ENCODE measurements around the gene SPOCK3. TPM values are rescaled to one million over a fixed set of nuclear protein-coding genes. Genes with fewer than 3 reads are reported as not detected.

The SPOCK3 gene
- total and polyA plus RNA-seq, 4 donors = 0.08 to 0.42 (median 0.24) TPM

DNA sequence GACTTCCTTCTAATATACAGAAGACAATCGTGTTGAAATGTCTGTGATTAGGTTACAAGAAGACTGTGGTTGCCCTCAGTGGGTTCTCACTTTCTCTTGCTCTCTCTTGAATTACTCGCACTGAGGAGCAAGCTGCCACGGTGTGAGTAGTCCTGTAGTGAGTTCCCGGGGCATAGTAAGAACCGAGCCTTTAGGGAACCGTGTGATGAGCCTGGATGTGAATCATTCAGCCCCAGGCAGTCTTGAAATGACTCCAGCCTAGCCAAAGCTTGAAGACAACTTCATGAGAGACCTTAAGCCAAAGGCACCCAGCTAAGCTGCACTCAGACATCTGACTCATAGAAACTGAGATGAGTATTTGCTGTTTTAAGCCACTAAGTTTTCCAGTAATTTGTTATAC lies 292.7 kb downstream of the SPOCK3 start:
- no peaks in the 10 kb centered on the region for H3K27me3 ChIP-seq (ENCODE audit: control insufficient read depth in 4 of 4, insufficient read depth in 4 of 4, low read length in 3 of 4)
- no peaks in the 10 kb centered on the region for H3K9me3 ChIP-seq (ENCODE audit: control insufficient read depth in 4 of 4, low read length in 3 of 4)
- no peak overlapping the region for H3K27ac ChIP-seq (ENCODE audit: low read depth in 1 of 2, low read length in 2 of 2)
- DNase-seq (ENCODE audit: low spot score) = no peak
- no peak overlapping the region for H3K4me3 ChIP-seq (ENCODE audit: low read depth in 1 of 3, low read length in 3 of 3)
- no peaks in the 10 kb centered on the region for H3K36me3 ChIP-seq (ENCODE audit: control insufficient read depth in 4 of 4, insufficient read depth in 3 of 4, low read depth in 1 of 4, low read length in 3 of 4)
- 65% methylated on average over 6 of the region's 6 CpGs for WGBS
- no peak overlapping the region for H3K9ac ChIP-seq (ENCODE audit: low read depth in 1 of 2, low read length in 2 of 2)
- H3K4me1 ChIP-seq (ENCODE audit: control insufficient read depth in 4 of 4, insufficient read depth in 4 of 4, low read length in 3 of 4) = no peaks in the 10 kb centered on the region
- TF ChIP-seq, protein P1, sequence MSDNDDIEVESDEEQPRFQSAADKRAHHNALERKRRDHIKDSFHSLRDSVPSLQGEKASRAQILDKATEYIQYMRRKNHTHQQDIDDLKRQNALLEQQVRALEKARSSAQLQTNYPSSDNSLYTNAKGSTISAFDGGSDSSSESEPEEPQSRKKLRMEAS (IDR thresholded peaks at IDR 0.05) = no peak
- TF ChIP-seq GABPA (IDR thresholded peaks at IDR 0.05 in 1 of 2, conservative IDR thresholded peaks at IDR 0.05 in 1 of 2) = no peak
- no peak for TF ChIP-seq YY1 (IDR thresholded peaks at IDR 0.05)
- no peak for TF ChIP-seq REST (IDR thresholded peaks at IDR 0.05)
- TF ChIP-seq, protein P2, sequence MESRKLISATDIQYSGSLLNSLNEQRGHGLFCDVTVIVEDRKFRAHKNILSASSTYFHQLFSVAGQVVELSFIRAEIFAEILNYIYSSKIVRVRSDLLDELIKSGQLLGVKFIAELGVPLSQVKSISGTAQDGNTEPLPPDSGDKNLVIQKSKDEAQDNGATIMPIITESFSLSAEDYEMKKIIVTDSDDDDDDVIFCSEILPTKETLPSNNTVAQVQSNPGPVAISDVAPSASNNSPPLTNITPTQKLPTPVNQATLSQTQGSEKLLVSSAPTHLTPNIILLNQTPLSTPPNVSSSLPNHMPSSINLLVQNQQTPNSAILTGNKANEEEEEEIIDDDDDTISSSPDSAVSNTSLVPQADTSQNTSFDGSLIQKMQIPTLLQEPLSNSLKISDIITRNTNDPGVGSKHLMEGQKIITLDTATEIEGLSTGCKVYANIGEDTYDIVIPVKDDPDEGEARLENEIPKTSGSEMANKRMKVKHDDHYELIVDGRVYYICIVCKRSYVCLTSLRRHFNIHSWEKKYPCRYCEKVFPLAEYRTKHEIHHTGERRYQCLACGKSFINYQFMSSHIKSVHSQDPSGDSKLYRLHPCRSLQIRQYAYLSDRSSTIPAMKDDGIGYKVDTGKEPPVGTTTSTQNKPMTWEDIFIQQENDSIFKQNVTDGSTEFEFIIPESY (IDR thresholded peaks at IDR 0.05) = no peak
- no peak for TF ChIP-seq HNF4A (conservative IDR thresholded peaks at IDR 0.05)
- TF ChIP-seq FOXA2 (IDR thresholded peaks at IDR 0.05) = no peak
- TF ChIP-seq JUND (IDR thresholded peaks at IDR 0.05) = no peak
- TF ChIP-seq, protein P3, sequence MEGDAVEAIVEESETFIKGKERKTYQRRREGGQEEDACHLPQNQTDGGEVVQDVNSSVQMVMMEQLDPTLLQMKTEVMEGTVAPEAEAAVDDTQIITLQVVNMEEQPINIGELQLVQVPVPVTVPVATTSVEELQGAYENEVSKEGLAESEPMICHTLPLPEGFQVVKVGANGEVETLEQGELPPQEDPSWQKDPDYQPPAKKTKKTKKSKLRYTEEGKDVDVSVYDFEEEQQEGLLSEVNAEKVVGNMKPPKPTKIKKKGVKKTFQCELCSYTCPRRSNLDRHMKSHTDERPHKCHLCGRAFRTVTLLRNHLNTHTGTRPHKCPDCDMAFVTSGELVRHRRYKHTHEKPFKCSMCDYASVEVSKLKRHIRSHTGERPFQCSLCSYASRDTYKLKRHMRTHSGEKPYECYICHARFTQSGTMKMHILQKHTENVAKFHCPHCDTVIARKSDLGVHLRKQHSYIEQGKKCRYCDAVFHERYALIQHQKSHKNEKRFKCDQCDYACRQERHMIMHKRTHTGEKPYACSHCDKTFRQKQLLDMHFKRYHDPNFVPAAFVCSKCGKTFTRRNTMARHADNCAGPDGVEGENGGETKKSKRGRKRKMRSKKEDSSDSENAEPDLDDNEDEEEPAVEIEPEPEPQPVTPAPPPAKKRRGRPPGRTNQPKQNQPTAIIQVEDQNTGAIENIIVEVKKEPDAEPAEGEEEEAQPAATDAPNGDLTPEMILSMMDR (IDR thresholded peaks at IDR 0.05; ENCODE audit: low read depth, low read length, missing input control) = no peak

DNA sequence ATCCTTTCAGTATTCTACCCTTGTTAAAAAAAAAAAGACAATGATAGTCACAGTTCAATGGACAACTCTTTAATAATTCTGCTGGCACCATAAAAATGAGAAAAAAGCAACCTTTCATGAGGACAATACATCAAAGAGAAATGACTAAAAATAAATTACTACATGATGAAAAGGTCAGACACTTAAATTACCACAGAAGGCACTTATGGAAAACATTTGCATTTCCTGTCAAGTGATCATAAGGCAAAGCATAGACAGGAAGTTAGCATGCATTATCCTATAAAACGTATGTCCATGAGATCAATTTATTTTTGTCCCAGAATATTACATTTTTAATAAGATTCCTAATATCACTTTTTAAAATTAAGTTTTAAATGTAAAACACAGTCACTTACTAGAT lies 303.8 kb downstream of the SPOCK3 start:
- Histone ChIP-seq H3K4me1 (ENCODE audit: control insufficient read depth in 4 of 4, insufficient read depth in 4 of 4, low read length in 3 of 4) (no peaks in the 10 kb centered on the region), H3K9ac (ENCODE audit: low read depth in 1 of 2, low read length in 2 of 2) (no peak overlapping the region), H3K36me3 (ENCODE audit: control insufficient read depth in 4 of 4, insufficient read depth in 3 of 4, low read depth in 1 of 4, low read length in 3 of 4) (no peaks in the 10 kb centered on the region), H3K27ac (ENCODE audit: low read depth in 1 of 2, low read length in 2 of 2) (no peak overlapping the region), H3K4me3 (ENCODE audit: low read depth in 1 of 3, low read length in 3 of 3) (no peak overlapping the region), H3K9me3 (ENCODE audit: control insufficient read depth in 4 of 4, low read length in 3 of 4) (no peaks in the 10 kb centered on the region), H3K27me3 (ENCODE audit: control insufficient read depth in 4 of 4, insufficient read depth in 4 of 4, low read length in 3 of 4) (no peaks in the 10 kb centered on the region)
- DNase-seq (ENCODE audit: low spot score) = no peak
- WGBS = 41% methylated on average over 1 of the region's 1 CpG
- TF ChIP-seq, protein P2 (IDR thresholded peaks at IDR 0.05) = no peak
- TF ChIP-seq SP1 (IDR thresholded peaks at IDR 0.05) (no peak), TAF1 (conservative IDR thresholded peaks at IDR 0.05) (no peak), HNF4A (conservative IDR thresholded peaks at IDR 0.05) (no peak), JUND (IDR thresholded peaks at IDR 0.05) (no peak), RAD21 (IDR thresholded peaks at IDR 0.05) (no peak), EGR1 (IDR thresholded peaks at IDR 0.05; ENCODE audit: low read depth in 2 of 2) (no peak), FOXA2 (IDR thresholded peaks at IDR 0.05) (no peak), HNF4G (IDR thresholded peaks at IDR 0.05) (no peak), GABPA (IDR thresholded peaks at IDR 0.05 in 1 of 2, conservative IDR thresholded peaks at IDR 0.05 in 1 of 2) (no peak), REST (IDR thresholded peaks at IDR 0.05) (no peak), YY1 (IDR thresholded peaks at IDR 0.05) (no peak)
- TF ChIP-seq, protein P3 (IDR thresholded peaks at IDR 0.05; ENCODE audit: low read depth, low read length, missing input control) = no peak

Measured in liver (tissue), 9 donors.